Mucosa of descending colon (tissue), 3 donors: ENCODE results near the gene ZNF667. TPM values are rescaled to one million over a fixed set of nuclear protein-coding genes. Genes with fewer than 3 reads are reported as not detected.

Experiments
- ATAC-seq: fragments of 200-7000 bp; cut with Tn5 transposase; one replicate; pipeline ENCODE4 v1.9.1; 2020; ENCODE audit warnings: mild to moderate bottlenecking, moderate library complexity
- DNase-seq, 3 donors: peaks; one replicate each; pipeline ENCODE4 v3.0.0-alpha.2; 2020
- H3K36me3 ChIP-seq: fragments of 200-600 bp; one replicate; pipeline ENCODE4 v1.8.0; 2021; ENCODE audit warnings: low read depth, mild to moderate bottlenecking
- H3K4me1 ChIP-seq: fragments of 200-600 bp; one replicate; pipeline ENCODE4 v1.8.0; 2021; ENCODE audit warnings: low read depth, mild to moderate bottlenecking
- H3K4me3 ChIP-seq: fragments of 200-600 bp; one replicate; pipeline ENCODE4 v1.8.0; 2021; ENCODE audit warnings: mild to moderate bottlenecking
- H3K9me3 ChIP-seq: fragments of 200-600 bp; one replicate; pipeline ENCODE4 v1.8.0; 2021; ENCODE audit warnings: mild to moderate bottlenecking
- CTCF ChIP-seq: fragments of 200-600 bp; IDR thresholded peaks from one replicate; pipeline ENCODE4 v1.8.0; 2022; ENCODE audit warnings: antibody characterized with exemption, mild to moderate bottlenecking
- intact Hi-C, 2 donors: fragments of 100-400 bp; cut with DNase I in 1 of 2; cut with micrococcal nuclease in 1 of 2; formaldehyde crosslinking; loops; one replicate each; pipeline versions ENCODE4 v1.11.0 to v1.11.1; 2022; cut with DNase I, micrococcal nuclease
- long read RNA-seq, 2 donors: library from polyadenylated mRNA; unstranded; transcript quantifications; one replicate each; pipeline ENCODE4 v2.0.0, GENCODE V29; 2019 to 2021
- total RNA-seq, 3 donors: library from RNA; stranded (reverse); fragmentation: NEBNext Ultra II Directional in 2 of 3; extraction: Animal tissue kit (Norgen Biotek cat#: 25700) in 2 of 3; gene quantifications; one replicate each; pipeline versions ENCODE4 v1.2.1 to v1.2.4, GENCODE V29; 2021 to 2023
- donor health status: DM: no; HTN: no; CAD: no; lungs with moderate emphysema.
- donor health status: DM: no; HTN: no; CAD: no.
- donor health status: DM: no; HTN: yes; CAD: no.

ZNF667 gene
- total RNA-seq: 10 to 100 TPM in 1 of 3 donors, under 1 TPM in 2; 0.41 to 10.5 (median 0.61) TPM
- long read RNA-seq, donor 1, partial matches to known transcripts: 1 of 5 reads
- long read RNA-seq, donor 1, other reads (novel, unspliced or antisense): 2 of 5 reads
- long read RNA-seq, donor 2: 0 reads

- peak; percentile 2 to 45 (median 22) for DNase-seq
- H3K4me3 ChIP-seq: peak within 1 kb of the TSS; percentile 3
- ATAC-seq: no peak
- TF ChIP-seq CTCF: no peak
- H3K9me3 ChIP-seq: peaks cover 79% of the 10 kb centered on the region
- no peaks in the 10 kb centered on the region for H3K36me3 ChIP-seq
- intact Hi-C loops: no loop called here
- no peaks in the 10 kb centered on the region for H3K4me1 ChIP-seq
Measured at GRCh38 chr19:56476651-56477428, at the start of gene ZNF667. TSS of gene ZNF667 (minus strand) at chr19:56477345. CDS start at chr19:56462370, 14,975 bp downstream.

- H3K36me3 ChIP-seq: no peaks in the 10 kb centered on the region
- H3K9me3 ChIP-seq: peaks cover 98% of the 10 kb centered on the region
- DNase-seq: no peak
- H3K4me3 ChIP-seq: no peak overlapping the region
- no peak for TF ChIP-seq CTCF
- no peak for ATAC-seq
- intact Hi-C loops: no loop called here
- H3K4me1 ChIP-seq: no peaks in the 10 kb centered on the region
Measured at GRCh38 chr19:56525214-56525860, 48.2 kb upstream of the ZNF667 start.

GRCh38 chr19:56508290-56508778 is 31.2 kb upstream of the ZNF667 start:
- ATAC-seq (no peak), DNase-seq (no peak)
- peaks cover 56% of the 10 kb centered on the region for H3K9me3 ChIP-seq
- H3K36me3 ChIP-seq: no peaks in the 10 kb centered on the region
- H3K4me1 ChIP-seq: no peaks in the 10 kb centered on the region
- TF ChIP-seq CTCF: no peak
- H3K4me3 ChIP-seq: peak overlapping the region; percentile 42
- intact Hi-C loops: no loop called here

GRCh38 chr19:56507446-56508289 is 30.5 kb upstream of the ZNF667 start, which contains the start of gene ZNF471:
TSS of gene ZNF471 (plus strand) at chr19:56507855. CDS start at chr19:56511572, 3,717 bp downstream.
- H3K9me3 ChIP-seq: peaks cover 56% of the 10 kb centered on the region
- ATAC-seq (peak; percentile 99), DNase-seq (peak; percentile 95 to 98 (median 97))
- H3K4me1 ChIP-seq: no peaks in the 10 kb centered on the region
- TF ChIP-seq CTCF: no peak
- peak within 1 kb of the TSS; percentile 42 for H3K4me3 ChIP-seq
- H3K36me3 ChIP-seq: no peaks in the 10 kb centered on the region
- intact Hi-C loops: no loop called here

GRCh38 chr19:56504581-56504980 is 27.4 kb upstream of the ZNF667 start:
- ATAC-seq (no peak), DNase-seq (no peak)
- H3K36me3 ChIP-seq: no peaks in the 10 kb centered on the region
- peaks cover 53% of the 10 kb centered on the region for H3K9me3 ChIP-seq
- intact Hi-C loops: no loop called here
- no peak overlapping the region for H3K4me3 ChIP-seq
- no peak for TF ChIP-seq CTCF
- no peaks in the 10 kb centered on the region for H3K4me1 ChIP-seq
